ENCODE results near the gene ENTPD6.

The ENTPD6 gene

DNA sequence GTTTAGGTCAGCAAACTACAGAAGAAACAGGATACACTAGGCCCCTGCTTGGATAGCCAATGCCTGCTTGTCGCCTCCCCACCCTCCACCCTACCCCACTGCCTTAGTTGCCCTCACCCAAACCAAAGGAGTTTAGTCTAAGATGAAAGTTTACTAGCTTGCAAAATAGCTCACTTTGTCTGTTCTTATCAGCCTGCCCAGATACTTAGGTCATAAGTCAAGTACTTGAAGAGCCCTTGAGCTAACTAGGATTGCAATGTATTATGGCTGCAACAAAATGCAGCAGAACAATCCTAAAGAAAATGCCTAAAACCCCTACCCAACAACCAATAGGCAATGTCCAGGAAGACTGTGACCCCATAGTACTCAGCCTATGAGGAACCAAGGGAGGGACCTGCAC is 7.3 kb upstream of the ENTPD6 start:
- DNase-seq (ENCODE audit: low spot score) = no peak

DNA sequence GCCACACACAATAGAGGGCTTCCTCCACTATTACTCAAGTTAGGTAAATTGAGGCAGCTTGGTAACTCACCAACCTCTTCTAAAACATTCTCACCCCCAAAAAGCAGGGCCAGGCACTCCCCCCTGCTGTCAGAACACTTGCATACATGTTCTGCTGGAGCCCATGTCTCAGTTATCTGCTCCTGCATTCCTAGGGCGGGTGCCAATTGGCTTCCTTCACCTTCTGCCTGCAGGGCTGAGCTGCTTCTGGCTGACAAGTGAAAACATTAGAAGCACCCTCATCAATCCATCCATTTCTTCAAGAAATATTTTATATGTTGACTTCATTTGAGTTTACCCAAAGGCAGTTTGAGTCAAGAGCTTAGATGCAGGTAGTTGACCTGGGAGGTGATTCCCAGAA is 4.5 kb upstream of the ENTPD6 start:
- DNase-seq (ENCODE audit: low spot score) = no peak

DNA sequence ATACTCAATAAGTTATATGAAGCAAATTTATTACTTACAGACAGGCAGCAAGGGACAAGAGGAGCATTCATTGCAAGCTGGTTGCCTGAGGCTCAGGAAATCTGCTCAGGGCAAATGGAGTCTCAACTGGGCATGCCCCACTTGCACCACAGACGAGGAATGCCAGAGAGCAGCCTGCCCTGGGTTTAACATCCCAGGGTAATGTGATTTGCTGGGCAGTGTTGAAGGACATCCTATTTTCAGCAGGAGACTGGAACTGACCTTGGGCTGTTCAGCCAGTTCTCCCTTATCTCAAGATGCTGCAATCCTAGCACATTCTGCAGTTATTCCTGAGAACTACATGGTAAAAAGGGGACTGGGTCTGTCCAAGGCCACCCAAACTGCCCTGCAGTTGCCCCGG is 3.8 kb upstream of the ENTPD6 start:
- DNase-seq (ENCODE audit: low spot score) = no peak

DNA sequence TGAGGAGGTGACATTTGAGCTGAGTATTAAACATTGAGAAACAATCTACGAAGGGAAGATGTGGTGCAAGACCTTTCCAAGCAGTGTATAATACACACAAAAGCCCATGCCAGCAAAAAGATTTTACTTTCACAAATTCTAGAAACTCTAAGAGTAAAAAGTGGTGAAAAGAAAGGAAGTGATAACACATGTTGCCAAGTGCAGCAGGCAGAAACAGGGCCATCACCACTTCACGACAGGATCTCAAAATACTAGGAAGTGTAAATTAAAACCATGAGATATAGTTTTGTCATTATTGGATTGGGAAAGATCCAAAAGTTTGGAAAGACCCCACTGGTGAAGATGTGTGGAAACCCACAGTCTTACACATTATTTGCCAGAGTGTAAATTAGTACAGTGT is 1.7 kb upstream of the ENTPD6 start:
- no peak for DNase-seq (ENCODE audit: low spot score)

DNA sequence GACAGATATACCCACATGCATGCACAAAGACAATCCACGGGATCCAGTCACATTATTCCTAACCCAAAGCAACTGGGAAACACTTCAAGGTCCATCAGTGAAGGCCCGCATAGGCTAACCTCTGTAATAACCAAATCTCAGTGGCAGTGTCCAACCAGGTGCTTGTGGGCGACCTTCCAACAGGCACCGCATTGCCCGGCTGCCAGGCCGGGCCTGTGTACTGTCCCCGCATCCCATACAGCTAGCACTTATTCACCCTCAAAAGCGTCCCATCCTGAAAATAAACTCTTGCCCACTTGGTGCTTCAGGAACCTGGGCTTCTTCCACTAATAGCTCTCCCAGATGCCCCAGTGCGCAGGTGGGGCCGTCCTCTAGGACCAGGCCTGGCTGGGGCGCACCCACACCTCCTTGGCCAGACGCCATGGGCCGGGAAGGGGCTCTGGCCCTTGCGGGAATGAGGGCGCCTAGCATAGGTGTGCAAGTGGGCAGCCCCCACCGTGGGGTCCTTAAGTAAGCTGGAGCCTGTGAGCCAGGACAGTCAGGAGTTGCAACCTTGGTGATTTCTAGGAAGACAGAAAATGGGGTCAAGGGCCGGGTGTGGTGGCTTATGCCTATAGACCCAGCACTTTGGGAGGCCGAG is 1.1 kb upstream of the ENTPD6 start:
- no peak for DNase-seq (ENCODE audit: low spot score)

DNA sequence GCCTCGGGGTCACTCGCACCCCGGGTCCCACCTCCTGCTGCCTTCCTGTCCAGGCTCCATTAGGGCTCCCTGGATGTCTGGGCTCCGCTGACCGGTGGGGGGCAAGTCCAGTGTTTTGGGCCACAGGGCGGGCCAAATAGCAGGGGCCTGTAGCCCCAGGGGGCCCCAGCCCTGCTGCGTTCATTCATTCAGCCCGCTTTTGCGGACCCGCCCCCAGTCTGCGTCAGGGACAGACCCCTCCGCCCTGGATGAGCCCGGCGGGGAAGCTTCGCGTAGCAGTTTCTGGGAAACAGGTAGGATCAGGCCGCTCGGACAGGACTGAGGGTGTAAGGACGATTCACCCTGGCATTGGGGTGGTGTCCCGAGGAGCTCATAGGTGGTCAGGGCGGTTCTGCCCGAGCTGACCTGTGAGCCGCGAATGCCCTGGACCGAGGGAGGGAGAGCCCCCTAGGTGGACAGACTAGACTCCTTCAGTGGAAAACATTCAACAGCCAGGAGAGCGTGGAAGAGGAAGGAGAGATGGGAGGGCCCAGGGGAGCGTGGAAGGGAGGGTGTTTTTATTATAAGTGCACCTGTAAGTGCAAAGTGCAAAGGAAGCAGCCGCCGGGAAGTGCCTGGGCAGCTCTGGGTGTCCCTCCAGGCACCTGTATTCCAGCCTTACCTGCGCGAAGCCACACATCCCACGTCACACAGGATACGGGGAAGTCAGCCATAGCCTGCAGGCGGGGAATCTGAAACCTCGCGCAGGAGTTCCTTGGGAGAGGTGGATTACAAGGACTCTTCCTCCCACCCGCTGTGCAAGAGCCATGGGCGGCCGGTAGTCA is 662 bp downstream of the ENTPD6 start:
- DNase-seq (ENCODE audit: low spot score) = peak; percentile 67

DNA sequence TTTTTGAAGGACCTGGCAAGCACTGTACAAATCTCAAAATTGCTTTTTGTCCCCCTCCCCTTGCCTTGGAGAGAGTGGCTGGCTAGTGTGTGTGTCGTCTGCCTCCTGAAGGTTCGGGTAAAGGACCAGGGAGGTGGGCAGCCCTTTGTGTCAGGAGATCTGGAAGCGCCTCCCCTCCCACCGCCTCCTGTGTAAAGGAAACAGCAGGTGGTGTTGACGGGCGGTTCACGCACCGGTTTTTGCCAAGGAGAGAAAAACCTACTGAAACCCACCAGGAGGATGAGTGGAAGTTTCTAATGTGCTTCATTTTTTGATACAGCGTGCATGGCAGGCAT is 1.2 kb downstream of the ENTPD6 start:
- no peak for DNase-seq (ENCODE audit: low spot score)

DNA sequence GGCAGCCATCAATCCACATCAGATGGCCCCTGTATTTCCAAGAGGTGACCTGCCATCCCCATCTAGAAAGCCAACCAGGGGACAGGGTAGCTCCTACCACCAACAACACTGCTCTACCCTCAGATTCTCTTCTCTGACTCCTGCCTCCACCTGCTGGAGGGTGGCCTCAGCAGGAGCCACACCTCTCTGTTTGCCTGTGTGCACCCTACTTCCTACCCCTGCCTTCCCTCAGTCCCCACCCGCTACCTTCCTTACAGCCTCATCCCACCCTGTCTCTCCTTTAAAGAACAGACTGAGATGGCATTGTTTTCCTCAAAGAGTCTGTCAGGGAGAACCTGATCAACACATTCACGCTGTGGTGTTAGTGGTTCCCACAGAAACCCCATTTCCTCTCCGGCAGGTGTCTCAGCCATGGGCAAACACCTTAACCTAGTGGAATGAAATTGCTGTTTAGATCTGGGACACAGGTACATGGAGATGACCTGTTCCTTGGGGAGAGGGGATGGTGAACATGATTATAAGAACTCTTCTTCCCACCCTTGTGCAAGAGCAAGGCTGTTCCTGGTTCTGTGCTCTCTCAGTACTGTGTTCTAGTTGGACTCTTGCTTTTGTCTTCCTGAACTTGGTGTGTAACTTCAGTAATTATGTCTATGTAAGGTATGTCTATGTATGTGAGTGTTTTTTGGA is 1.8 kb downstream of the ENTPD6 start:
- no peak for DNase-seq (ENCODE audit: low spot score)

DNA sequence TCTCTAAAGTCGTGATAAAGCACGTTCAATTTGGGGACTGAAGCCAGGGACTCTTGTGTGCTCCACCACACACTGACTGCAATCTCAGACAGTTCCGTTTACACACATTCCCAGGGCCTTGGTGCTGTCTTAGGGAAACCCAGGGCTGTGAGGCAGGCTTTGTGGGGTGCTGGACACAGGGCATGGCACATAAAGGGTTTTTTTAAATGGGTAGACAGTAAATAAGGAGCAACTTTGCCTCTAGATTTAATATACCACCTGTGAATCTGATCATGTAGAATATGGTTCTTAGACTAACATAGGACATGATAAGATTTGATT is 2.3 kb downstream of the ENTPD6 start:
- DNase-seq (ENCODE audit: low spot score) = no peak

DNA sequence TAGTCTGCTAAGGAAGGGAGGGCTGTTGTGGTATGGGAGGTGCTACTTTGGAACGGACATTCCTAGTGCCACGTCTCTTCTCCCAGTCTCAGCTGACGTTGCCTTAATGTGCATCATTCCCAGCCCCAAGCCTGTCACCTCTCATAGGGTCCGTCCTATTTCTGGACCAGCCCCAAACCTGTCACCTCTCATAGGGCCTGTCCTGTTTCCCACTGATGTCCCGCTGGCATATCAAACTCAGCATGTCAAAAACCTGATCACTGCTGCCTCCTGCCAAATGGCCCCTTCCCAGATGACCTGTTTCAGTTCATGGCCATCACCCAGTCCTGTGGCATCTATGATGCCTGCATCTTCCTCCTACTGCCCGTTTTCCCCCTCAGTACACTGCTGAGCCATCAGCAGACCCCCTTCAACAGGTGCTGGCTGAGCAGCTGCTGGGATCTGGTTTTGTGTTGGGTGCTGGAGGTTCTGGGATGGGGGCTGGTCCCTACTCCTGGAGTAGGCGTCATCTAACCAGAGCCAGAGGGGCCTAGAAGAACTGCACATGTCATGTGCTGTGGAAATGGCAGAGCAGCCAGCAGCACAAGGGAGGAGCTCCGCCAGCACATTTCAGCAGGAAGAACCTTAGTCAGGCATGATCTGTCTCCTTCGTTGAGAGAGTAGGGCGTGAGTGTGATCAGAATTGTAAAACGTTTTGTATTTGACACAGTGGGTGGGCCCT is 3.3 kb downstream of the ENTPD6 start:
- DNase-seq (ENCODE audit: low spot score) = no peak

DNA sequence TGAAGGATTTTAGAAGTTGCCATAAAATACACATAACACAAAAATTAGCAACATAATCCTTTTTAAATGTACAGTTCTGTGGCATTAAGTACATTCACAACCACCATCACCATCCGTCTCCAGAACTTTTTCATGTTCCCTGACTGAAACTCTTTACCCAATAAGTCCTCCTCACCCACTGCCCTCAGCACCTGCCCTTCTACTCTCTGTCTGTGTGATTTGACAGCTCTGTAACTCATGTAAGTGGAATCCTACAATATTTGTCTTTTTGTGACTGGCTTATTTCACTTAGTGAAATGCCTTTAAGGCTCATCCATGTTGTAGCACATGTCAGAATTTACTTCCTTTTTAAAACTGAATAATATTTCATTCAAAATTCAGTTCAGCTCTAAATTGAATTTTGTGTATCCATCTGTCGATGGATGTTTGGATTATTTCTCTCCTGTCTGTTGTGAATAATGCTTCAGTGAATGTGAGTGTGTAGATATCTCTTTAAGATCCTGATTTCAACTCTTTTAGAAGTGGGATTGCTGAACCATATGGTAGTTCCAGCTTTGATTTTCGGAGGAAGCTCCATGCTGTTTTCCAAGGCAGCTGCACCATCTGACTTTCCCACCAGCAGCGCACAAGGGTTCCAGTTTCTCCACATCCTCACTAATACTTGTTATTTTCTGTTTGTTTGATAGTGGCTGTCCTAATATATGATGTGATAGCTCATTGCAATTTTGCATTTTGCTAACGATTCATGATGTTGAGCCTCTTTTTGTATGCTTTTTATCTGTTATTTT is 4.2 kb downstream of the ENTPD6 start:
- no peak for DNase-seq (ENCODE audit: low spot score)

DNA sequence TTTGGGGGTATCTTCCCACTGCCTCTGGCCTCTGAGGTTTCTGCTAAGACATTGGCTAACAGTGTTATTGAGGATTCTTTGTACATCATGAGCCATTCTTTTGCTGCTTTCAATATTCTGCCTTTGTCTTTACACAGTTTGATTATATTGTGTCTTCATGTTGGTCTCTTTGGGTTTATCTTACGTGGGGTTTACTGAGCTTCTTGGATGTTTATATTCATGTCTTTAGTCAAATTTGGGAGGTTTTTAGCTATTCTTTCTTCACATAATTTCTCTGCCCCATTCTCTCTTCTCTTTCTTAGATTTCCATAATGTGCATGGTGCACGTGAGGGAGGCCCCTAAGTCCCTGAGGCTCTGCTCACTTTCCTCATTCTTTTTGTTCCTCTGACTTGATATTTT is 7.6 kb downstream of the ENTPD6 start:
- no peak for DNase-seq (ENCODE audit: low spot score)

DNA sequence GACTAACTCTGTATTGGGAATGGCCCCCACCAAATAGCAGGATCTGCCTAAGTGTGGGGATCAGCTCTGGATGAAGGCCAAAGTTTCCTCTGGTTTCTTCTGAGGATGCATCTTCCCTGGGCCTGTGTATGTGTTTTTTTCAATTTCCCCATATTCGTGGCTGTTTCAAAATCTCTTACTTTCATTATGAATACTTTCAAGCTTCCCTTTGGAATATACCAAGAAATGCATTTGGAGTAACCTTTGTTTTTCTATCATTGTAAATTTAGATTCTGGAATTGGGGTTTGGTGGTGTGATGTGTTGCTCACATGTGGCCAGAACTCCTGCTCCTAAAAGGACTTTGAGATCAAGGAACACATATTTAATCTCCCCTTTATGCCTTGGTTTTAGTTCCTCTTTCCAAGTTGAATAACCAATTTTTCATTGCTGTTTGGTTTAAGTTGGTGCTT is 8.4 kb downstream of the ENTPD6 start:
- DNase-seq (ENCODE audit: low spot score) = no peak

DNA sequence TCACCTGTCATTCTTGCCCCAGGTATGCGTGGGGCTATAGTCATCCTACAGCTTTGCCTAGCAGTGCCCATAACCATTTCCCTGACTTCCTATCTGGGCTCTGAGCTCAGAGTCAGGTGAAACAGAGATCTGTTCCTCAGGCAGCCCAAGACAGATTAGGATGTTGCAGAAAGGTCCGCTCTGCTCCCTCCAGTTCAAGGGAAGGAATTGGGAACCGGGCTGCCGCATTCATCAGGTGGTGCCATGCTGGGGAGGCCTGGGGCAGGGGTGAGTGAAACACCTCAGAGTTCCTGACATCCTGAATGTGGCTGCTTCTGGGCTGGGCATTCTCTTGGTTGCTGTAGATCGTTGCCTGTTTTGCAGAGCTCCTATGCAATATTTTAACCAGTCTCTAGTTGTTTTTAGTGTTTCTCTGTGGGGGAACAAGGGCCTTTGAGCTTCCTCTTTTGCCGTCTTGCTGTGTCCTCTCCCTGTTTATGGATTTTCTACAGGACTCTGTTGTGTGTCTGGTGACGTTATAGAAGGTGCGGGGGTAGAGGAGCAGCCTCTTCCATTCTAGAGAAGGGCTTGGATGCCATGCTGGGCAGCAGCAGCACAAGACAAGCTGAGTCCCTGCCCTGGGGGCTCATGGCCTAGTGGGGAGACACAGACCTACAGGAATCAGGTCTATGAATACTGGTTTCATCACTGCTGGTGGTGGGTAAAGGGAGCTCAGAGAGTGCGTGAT is 9.2 kb downstream of the ENTPD6 start:
- no peak for DNase-seq (ENCODE audit: low spot score)

DNA sequence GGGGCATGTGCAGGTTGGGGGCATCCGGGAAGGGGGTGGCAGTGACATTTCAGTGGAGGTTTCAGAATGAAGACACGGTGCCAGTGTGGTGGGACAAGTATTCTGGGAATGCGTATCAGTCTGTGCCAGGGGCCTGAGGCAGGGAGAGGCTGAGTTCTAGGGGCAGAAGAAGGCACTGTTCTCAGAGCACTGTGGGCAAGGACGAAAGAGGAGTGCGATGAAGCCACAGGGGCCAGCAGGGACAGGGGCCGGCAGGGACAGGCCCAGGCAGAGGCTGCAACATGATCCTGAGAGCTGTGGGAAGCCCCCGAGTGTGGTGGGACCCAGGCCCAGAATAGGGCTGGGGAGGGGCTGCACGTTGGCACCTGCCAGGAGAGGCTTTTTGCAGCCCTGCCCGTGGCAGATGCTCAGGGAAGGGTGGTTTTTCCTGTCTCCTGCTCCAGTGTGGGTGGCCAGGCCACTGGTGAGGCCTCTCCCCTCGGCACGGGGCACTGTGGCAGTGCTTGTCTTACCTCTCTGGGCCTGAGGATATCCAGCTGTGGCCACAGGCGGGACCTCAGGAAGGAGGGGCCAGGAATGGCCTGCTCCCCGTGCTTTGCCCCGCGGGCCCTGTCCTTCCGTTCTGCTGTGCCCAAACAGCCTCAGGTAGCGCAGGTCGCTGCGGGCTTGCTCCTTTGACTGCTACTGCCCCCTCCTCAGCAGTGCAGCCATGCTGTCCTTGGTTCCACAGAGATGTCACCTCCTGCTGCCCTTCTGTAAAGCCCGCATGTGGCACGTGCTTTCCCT is 10.0 kb downstream of the ENTPD6 start:
- no peak for DNase-seq (ENCODE audit: low spot score)

DNA sequence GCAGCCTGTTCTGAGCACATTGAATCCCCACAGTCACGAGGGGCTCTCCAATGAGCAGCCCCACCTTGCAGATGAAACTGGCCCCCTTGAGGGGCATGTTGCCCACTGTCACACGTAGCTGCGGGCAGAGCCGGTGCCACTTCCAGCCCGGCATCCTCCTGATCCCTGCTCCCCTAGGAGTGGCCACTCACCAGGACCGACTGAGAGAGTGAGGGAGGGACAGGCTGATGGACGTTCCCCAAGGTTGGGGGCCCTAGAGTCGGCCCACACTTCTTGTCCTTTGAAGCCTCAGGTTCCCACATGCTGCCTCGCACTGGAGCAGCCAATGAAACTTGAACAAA is 10.5 kb downstream of the ENTPD6 start:
- DNase-seq (ENCODE audit: low spot score) = no peak

DNA sequence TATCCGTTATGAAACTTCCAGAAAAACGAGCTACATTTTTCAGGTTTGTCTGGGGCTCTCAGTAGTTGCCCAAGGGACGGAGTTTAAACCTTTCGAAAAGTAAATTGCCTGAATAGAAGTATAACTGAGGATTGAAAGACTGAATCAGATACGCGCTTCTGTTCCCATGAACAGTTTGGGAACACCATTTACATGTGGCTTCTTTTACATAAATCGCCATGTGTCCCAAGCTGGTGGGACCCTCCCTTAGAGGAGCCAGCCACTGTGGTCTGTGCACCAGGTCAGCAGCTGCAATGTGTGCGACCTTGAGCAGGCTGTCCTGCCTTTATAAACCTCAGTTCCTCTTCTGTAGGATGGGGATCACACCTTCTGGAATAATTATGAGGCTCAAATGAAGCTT is 11.0 kb downstream of the ENTPD6 start:
- no peak for DNase-seq (ENCODE audit: low spot score)

DNA sequence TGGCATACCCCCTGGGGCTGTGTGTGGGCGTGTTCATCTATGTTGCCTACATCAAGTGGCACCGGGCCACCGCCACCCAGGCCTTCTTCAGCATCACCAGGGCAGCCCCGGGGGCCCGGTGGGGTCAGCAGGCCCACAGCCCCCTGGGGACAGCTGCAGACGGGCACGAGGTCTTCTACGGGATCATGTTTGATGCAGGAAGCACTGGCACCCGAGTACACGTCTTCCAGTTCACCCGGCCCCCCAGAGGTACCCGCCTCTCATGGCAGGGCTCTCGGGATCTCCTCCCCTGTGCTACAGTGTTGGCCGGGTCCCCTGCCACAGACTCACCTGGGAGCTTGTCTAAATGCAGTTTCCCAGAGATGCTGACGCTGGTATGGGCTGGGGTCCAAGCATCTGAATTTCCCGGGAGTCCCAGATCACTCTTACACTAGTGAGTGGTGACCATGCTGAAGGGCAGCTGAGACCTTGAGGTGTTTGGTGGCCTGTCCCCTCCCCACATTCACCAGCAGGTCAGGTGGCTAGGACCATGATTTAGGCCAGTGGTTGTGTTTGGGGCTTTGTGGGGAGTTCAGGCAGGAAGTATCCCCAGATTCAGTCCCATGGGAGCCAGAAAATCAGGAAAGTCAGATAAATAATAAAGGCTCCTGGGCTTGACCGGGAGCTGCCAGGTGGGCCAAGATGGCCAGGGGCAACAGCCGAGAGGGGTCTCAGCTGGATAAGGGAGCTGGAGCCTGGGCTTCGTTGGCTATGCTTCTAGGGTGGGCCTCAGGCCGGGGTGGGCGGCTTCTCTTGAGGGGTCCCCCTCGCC is 11.8 kb downstream of the ENTPD6 start:
- peak; percentile 24 for DNase-seq (ENCODE audit: low spot score)

DNA sequence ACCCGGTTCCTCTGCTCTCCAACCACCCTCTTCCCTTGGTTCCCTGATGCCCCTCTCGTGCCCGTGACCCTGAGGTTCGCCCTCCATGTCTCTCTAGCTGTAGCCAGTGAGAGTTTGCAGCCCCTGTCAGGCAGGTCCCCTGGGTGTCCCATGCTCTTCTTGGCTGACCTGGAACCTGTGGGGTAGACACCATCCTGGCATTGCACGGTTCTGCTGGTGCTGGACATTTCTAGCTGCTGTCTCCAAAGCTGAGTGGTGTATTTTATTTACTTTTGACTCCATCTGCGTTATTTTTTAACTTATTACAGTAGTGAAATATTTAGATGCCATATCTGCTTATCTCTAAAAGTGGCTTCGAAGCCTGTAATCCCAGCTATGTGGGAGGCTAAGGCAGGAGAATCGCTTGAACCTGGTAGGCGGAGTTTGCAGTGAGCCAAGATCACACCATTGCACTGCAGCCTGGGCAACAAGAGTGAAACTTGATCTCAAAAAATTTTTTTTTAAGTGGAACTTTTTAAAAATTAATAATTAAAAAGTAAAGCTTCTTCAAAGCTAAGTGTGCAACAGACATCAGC is 12.5 kb downstream of the ENTPD6 start:
- DNase-seq (ENCODE audit: low spot score) = no peak

Data from ecto neural progenitor cell (in vitro differentiated cells).